Stimulated activated CD8-positive, alpha-beta memory T cell treated with anti-CD3 and anti-CD28 coated beads, Interleukin-4, amount 100 ng/mL, for 48 hours (primary cell): ENCODE data around the gene PHC2.

Source experiments
- DNase-seq: peaks from one replicate; pipeline ENCODE4 v3.0.0-alpha.2; 2020

PHC2 gene

DNA sequence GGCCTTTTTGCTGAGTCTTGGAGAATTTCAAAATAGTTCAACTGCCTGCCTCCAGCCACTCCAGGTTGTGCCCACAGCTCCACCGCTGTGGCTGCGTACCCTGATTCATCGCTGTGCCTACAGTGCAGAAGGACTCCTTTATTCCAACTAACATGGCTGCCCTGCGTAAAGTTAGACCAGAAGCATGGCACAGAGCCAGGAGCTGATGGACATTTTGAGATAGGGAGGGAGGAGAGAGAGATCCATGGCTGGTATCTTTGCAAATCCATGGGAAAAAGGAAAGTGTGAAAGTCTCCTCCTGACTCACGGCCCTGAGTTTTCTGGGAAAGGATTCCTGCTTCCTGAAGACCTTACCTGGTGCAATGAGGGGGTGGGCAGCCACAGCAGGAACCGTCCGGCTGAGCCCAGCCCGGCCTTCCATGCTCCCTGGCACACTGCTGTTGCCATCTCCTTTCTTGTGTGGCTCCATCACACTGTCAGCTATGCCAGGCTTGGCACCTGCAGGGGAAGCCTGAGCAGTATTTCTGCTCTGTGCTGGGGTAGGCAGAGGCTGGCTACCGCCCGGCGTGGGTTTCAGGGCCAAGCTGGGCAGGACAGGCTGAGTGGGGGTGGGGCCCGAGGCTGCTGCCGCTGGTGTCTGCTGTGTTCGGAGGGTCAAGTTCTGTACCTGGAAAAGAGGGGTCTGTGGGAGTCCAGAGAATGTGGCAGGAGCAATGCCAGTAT, 64.0 kb downstream of the PHC2 start:
- no peak for DNase-seq

DNA sequence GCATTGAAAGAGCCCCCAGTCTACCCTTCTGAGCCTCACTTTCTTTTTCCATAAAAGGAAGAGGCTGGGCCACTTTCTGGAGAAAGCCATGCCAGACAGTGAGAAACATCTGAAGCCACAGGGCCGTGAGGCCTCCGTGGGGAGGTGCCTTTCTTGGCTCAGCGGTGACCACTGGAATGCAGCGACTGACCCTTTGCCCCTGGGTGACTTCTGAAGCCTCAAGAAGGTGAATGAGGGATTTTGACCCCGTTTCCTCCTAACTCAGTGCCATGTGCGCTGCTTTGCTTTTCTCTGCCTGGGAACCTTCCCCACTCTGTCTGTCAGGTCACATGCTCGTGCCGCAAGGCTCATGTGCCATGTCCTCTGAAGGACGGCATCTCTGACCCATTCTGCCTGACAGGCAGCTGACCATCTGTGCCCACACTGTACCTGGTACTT, 65.3 kb downstream of the PHC2 start:
- DNase-seq = no peak

DNA sequence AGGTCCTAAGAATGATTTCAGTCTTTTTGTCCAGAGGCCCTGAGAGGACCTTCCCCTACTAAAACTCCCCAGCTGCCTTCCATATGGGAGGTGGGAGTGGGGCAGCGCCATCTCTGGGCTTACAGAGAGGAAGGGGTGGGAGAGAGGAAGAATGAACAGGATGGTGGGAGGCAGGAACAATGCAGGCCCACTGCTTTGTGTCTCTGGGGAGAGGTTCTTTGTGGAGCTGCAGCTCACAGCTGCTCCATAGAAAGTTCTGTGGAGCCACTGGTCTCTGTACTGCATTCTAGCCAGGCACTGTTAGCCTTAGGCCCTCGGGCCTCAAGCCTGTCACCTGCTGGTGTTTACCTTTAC, 66.4 kb downstream of the PHC2 start:
- DNase-seq = no peak

DNA sequence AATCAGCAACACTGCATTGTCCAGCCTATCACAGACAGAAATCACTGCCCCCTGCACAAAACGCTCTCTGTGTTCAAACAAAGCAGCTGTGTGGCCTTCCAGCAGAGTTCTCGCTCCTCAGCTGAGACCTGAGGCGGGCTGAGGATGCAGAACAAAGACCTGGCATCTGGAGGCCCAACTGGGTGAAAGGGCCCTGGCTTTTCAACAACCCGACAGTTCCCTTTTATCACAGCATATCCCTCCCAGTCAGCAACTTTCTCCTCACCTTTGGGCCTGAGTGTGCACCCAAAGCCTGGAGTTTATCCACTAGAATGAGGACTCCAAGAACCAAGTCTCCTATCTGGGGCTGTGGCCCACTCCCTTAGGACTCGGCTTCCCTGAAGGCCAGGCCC, 67.4 kb downstream of the PHC2 start:
- no peak for DNase-seq

DNA sequence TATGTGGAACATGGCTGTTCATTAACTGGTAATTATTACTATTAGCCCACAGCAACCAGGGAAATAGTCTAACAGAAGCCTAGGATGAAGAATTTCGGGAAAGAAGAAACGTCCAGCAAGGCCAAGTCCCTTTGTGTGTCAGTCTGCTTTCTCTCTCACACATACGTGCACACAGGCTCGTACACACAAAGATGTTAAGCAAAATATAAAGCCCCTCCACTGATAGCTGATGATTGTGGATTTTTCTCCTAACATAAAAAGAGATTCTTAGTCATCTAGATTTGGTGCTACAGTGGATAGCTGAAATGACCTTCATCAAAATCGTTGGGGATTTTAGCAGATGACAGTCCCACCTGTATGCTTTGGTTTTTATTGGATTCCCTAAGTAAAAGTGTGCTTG, 67.9 kb downstream of the PHC2 start:
- DNase-seq = no peak

DNA sequence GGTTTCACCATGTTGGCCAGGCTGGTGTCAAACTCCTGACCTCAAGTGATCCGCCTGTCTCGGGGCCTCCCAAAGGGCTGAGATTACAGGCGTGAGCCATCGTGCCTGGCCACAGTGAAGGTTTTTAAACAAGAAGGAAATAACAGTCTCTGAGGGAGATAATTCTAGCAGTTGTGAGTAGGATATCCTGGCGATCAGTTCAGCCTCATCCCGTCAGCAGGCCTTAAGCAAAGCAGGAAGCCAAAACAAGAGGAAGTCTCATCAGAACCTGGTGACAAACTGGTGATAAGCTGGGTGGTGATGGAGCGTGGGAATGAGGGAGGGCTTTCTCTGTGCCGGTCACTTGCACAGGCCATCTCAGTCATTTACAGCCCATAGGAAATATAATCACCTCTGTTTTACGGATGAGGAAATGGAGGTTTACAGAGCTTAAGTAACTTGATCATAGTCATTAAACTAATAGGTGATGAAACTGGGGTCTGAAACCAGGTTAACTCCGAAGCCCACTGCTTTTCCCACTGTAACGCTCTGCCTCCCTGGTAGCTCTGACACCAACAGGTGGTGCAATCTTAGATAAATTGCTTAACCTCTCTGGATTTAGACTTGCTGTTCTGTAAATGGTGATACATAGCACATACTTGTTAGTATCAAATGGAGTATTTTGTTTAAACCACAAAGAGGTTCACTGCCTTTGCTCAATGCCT, 69.2 kb downstream of the PHC2 start:
- DNase-seq = no peak

DNA sequence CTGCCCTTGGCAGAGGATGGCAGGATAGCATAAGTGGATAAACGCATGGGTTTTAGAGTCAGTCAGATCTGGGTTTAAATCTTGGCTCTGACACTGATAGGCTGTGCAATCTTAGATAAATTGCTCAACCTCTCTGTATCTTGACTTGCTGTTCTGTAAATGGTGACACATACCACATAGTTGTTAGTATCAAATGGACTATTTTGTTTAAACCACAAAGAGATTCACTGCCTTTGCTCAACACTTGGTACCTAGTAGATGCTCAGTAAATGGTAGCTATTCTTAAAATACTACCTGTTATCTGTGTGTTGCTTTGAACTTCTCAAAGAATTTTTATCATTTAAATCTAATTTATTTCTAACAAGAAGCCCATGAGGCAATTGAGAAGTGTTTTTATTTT, 70.5 kb downstream of the PHC2 start:
- DNase-seq = no peak

DNA sequence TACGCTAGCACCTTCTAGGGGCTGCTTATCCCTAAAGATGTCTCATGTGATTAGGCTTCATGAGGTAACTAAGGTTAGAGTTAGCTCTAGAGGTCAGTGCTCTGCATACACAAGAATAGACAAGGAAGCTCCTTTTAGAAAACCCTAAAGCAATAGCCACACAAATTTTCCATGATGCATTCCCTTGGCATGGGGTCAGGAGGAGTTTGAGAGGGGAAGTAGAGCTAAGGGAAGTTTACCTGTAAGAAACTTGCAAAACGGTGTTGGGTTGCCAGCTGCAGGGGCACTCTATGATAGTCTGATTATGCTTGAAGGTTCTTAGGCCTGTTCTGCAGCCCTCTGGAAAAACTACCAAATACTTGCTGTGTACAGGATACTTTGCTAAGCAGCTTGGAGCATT, 71.0 kb downstream of the PHC2 start:
- no peak for DNase-seq

DNA sequence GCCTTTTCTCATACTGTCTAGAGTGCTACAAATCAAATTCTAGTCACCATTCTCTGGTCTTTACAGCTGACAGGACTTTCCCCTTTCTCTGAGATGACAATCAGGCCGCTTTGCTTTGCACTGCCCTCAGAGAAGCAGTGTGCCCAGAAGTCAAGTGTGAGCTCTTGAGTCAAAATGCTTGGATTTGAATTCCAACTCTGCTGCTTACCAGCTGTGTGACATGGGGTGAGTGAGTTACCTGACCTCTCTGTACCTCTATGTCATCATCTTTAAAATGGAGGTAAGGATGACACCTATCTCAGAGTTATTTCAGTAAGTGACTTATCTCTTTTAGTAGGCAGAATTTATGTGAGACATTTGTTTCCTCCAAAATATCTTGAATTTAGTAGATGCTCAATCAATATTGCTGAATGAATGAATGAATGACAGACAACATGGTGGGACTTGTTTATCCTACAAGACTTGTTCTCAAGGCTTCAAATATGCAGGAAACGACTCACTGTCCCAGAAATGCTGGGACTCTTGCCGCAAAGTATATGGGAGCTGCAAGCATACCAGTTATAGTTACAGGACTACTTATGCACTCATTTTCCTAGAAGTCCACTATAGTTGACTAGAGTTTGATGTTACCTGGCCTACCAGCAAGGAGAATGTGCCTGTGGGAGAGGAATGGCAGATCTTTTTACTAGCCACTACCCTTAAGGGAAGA, 71.9 kb downstream of the PHC2 start:
- DNase-seq = no peak

DNA sequence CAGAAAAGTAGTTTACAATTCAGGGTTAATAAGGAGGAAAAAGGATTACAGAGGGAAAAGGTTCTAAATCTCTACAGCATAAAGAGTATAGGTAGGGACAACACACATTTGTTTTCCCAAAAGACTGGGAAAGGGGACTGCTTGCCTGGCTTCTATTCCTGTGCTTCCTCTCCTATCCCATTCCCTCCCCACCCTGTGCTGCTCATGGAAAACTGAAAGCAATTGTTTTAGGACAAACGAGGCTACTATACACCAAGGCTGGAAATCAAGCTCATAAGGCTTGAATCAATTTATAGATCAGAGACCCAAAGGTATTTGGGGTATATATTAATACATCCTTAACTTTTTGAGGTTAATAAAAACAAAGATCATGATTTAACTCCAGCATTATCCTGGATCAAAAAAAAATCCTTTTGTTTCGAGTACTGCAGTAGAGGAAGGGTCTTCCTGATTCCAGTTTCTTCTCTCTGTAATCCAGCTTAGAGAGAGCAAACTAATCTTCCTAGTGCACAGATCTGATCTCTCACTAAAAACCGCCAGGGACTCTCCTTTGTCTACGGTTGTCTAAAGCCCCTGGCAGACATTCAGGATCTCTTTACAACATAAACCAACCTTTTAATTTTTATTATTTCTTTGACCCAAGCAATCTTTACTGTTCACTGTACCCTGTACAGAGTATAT, 72.6 kb downstream of the PHC2 start:
- no peak for DNase-seq

DNA sequence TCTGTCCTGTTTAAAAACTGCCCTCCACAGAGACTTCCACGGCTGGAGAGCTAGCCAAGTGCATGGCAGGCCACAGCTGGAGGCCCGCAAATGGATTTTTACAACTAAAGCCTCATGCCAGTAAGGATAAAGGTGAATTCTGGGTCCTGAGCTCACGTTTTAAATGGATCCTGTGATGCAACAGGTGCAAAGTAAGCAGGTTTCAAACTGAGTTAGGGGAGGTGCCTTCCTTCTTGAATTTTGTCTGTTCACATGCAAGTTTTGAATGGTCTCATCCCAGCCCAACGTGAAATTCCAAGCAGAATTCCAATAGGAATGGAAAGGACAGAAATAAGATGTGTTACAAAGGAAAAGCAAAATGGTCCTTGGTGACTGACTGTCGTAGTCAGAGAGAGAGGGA, 73.8 kb downstream of the PHC2 start:
- no peak for DNase-seq

DNA sequence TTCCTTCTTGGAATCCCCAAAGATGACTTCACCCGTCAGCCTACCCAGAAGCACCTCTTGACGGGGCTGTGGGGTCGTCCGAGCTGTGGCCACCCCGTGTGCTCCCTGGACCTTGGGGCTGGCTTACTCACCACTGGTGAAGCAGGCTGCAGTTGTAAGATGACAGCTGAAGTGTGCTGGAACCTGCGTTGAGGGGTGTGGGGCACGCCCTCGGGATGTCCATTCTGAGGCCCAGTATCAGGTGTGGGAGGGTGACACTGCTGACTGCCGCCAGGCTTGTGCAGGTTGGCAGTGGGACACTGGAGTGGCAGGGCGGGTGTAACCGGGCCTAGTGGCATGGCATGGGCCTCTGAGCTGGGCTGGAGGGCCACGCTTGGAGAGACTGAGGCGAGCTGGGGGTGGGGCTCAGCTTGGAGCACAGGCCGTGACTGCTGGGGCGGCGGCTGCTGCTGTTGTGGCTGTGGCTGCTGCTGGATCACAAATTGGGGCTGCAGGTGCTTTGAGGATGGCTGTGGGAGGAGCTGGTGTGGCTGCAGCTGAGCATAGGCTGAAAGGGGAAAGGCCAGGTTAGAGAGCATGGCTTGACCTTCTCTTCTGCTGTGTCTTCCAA, 76.1 kb downstream of the PHC2 start:
- no peak for DNase-seq

DNA sequence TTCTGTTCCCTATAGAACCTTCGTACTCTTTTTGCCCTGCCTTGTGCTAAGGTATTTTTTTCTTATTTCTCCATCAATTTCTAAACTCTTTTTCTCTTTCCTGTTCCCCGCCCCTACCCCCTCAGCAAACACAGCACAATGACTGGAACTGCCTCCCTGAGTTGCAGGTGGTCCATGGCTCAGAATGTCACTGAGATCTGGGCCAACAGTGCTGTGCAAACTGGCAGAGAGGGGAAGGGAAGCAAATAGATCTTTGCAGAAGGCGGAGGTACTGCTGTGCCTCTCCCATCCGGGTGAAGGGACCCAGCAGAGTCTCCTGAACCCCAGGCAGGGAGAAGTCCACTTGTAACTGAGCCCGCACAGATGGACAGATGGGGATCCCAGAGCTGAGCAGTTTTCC, 77.4 kb downstream of the PHC2 start:
- no peak for DNase-seq

DNA sequence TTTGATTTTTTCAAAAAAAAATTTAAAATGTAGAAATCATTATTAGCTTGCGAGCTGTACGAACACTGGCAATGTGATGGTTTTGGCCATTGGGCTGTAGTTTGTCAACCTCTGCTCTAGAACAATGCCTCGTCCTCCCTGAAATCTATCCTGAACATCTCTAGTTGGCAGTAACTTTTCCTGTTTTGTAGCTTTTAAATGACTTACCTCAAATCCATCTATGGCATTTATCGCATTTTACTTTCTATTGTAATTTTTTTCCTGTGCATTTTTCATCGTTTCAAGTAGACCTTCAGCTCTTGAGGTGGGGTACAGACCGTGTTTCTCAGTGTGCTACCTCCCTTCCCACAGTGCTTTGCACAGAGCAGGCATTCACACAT, 79.6 kb downstream of the PHC2 start:
- no peak for DNase-seq

DNA sequence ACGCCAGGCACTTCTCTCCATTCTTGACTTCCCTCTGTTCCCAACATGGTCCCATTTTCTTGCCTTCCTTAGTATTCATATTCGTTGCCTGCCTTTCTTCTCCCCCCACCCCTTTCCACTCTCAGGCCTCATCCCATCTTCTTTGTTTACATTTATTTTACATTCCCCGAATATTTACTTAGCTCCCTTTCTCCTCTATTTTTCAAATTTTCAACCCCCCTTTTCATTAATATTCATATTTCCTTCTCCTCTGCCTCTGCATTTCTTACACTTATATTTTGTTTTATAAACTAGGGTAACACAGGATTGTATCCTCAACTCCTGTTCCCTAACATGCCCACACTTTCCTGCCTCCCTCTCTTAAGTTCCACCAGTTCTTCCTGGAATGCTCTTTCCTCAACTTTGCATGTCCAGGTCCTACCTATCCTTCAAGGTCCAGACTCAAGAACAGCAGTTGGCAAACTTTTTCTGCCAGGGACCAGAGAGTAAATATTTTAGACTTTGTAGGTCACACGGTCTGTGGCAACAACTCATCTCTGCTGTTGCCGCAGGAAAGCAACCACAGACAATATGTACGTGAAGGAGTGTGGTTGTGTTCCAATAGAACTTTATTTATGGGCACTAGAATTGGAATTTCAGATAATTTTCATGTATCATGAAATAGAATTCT, 80.1 kb downstream of the PHC2 start:
- no peak for DNase-seq

DNA sequence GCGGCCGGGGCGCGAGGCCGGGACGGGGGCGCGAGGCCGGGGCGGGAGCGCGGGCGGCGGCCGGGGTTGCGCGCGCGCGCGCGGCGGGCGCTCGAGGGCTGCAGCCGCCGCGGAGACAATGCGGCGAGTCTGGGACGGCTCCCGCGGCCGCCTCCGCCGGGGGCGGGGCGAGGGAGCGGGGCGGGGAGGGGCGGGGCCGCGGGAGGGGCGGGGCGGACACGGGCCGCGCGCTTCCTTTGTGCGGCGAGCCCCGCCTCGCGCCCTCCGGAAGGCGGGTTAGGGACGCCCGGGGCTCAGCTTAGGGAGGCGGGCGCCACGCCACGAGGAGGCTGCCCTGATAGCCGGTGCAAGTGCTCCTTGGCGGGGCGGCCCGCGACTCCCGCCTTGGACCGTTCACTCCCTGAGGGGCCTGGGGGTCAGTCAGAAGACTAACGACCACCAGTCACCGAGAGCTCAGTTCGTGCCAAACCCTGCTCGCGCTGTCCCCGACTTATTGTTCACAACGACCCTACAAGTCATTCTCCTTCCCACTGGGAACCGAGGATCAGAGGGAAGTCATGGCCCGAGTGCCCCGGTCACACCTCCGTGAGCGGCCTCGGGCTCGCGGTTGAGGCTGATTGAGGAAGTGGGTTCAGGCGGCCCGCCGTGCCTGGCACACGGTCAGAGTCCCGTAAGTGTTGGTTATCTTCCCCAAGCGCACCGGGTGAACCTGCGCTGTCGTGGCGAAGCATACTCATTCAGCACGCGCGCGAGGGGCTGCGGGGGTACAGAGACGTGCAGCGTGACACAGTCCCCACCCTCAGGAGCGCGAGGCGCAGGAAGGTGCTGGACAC, 80.9 kb downstream of the PHC2 start:
- peak; percentile 81 for DNase-seq

DNA sequence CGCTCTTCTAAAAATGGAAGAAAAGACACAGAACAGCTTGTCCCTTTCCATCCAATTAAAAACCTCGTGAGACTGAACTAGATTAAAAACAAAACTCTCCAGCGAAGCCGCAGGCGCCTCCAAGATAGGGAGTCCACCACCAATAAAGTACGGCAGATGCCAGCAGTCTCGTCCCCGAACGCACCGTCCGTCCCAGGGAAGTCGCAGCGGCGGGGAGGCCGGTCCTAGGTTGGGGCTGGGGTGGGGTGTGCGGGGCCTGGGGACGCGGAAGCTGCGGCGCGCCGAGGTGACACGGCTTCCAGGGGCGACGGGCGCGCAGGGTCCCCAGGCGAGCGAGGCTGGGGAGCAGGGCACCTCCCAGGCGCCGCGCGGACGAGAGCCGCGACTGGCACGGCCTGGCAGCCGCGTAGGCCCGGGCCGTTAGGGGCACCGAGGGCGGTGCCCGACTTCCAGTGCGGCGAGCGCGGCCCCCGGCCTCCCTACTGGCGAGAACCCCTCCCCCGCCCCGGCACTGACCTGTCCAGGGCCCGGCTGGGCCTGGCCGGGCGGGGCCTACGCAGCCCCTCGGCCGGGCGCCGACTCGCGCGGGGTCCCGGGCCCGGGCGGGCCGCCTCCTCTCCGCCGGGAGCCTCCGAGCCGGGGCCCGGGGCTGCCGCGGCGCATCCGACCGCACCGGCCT, 81.7 kb downstream of the PHC2 start:
- peak; percentile 59 for DNase-seq

DNA sequence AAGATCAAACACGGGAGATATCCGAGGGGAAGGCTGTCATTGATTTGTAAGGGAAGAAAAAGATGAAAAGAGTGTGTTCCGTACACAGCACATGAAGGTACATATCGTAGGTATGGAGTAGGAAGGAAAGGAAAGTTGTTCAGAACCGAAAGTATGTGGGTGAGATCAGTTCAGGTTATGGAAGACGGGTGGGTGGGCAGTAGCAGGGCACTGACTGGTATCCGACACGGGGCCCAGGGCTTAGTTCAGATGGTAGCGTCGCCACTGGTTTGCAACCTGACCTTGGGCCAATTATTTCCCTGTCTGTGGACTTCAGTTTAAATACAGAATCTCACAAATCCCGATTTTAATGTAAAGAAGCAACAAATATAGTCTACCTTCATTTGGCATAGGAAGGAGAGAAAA, 82.2 kb downstream of the PHC2 start:
- DNase-seq = peak; percentile 48

DNA sequence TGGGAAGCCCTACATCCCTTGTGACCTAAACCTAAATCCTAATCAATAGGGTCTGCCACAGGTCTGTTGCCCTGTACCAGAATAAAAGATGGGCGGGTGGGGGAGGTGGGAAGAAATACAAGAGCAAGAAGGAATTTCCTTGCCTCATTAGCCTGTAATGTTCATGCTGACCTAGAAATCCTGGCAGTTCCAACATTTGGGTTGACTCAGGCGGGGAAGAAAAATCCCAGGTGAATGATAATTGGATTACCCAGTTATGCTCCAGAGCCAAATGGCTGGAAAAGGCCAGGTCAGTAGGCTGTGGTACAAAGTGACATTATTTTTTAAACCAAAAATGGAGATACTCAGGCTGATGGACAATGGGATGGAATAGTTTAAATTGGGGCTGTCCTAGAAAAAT, 82.7 kb downstream of the PHC2 start:
- no peak for DNase-seq

DNA sequence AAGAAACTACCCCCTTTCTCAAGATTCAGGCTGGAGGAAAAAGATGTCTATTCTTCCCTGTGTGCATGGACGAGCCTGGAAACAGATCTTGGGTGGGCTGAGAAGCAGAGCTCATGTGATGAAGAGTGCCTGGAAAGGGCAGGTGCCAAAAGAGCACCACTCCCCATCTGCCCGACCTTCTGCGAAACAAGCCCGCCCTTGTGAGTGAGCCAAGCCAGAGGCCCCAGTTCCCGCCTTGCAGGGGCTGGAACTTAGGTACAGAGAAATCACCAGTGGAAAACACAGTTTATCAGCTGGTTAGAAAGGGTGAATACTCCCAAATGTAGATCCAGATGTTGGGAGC, 83.3 kb downstream of the PHC2 start:
- no peak for DNase-seq

DNA sequence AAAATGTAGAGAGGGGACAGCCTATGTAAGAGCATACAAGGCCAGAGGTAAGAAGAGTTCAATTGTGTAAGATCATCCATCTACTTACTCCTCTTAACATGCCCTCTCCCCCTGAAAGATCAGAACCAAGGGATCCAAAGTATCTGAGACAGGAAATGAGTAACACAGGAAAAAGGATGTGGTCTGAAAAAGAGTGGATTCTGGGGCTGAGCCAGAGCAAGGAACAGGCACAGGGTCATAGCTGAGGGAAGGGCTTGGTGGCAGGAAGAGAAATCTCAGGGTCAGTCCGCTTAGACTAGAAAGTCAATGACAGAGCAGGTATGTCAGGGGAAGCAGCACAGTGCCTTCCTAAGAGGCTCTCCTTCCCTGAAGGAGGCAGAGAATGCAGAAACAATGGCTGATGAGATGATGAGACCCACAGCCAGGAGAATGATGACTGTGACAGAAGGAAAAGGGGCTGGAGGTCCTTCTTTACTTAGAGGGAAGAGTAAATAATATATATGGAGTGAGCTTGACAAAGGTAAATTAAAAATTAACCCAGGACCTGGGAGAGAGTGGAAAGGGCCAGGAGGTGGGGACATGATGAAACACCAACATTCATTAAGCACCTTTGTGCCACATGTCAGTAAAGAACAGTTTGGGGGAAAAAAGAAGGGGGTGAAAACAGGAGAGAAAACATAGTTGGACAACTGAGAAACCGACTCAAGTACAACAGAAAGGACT, 83.8 kb downstream of the PHC2 start:
- DNase-seq = no peak
